NCI-H2227 (cell line): Measurements from ENCODE around the gene TMOD3.

Source experiments
- DNase-seq: peaks from one replicate; lab custom pipeline; 2025; ENCODE audit not compliant: unreplicated experiment; lab: John Stamatoyannopoulos, UW

Gene TMOD3

GRCh38 chr15:51825698-51826097 lies 3.8 kb upstream of the TMOD3 start:
- no peak for DNase-seq

GRCh38 chr15:51828621-51829375 lies 655 bp upstream of the TMOD3 start:
- no peak for DNase-seq

GRCh38 chr15:51830276-51830806 lies 888 bp downstream of the TMOD3 start:
- no peak for DNase-seq

GRCh38 chr15:51833772-51834171 lies 4.3 kb downstream of the TMOD3 start:
- DNase-seq, result no peak

- DNase-seq, result peak; percentile 41
Observed at GRCh38 chr15:51837792-51838251, 8.4 kb downstream of the TMOD3 start.

- DNase-seq, result no peak
Observed at GRCh38 chr15:51838270-51838669, 8.8 kb downstream of the TMOD3 start.

GRCh38 chr15:51840692-51841091 lies 11.2 kb downstream of the TMOD3 start:
- no peak for DNase-seq

GRCh38 chr15:51841406-51842040 lies 12.1 kb downstream of the TMOD3 start:
- no peak for DNase-seq

- peak; percentile 2 for DNase-seq
Observed at GRCh38 chr15:51842265-51842664, 12.8 kb downstream of the TMOD3 start.

- no peak for DNase-seq
Observed at GRCh38 chr15:51842852-51843737, 13.6 kb downstream of the TMOD3 start.

- no peak for DNase-seq
Observed at GRCh38 chr15:51844747-51845426, 15.4 kb downstream of the TMOD3 start.

GRCh38 chr15:51846066-51846462 lies 16.6 kb downstream of the TMOD3 start:
- DNase-seq, result no peak

GRCh38 chr15:51846463-51847230 lies 17.2 kb downstream of the TMOD3 start:
- DNase-seq, result no peak

GRCh38 chr15:51848811-51849210 lies 19.4 kb downstream of the TMOD3 start:
- DNase-seq, result no peak

- no peak for DNase-seq
Observed at GRCh38 chr15:51849860-51850259, 20.4 kb downstream of the TMOD3 start.

- no peak for DNase-seq
Observed at GRCh38 chr15:51853998-51854397, 24.5 kb downstream of the TMOD3 start.

- no peak for DNase-seq
Observed at GRCh38 chr15:51855612-51856011, 26.2 kb downstream of the TMOD3 start.

GRCh38 chr15:51856714-51857380 lies 27.4 kb downstream of the TMOD3 start:
- no peak for DNase-seq

- DNase-seq, result no peak
Observed at GRCh38 chr15:51861557-51862359, 32.3 kb downstream of the TMOD3 start.
